Measurements from ENCODE around the gene OMG. TPM values are rescaled to one million over a fixed set of nuclear protein-coding genes. Genes with fewer than 3 reads are reported as not detected.

Gene OMG
- total RNA-seq, 6 experiments from 2014 or later = 0.26 TPM; not detected in 5

GRCh38 chr17:31261601-31262000 is 35.4 kb downstream of the OMG start:
- no peak for TF ChIP-seq CTCF (IDR thresholded peaks at IDR 0.05)
- no peak overlapping the region for H3K4me3 Mint-ChIP-seq

GRCh38 chr17:31260151-31260550 is 36.9 kb downstream of the OMG start:
- DNase-seq = no peak
- peaks cover 6% of the 10 kb centered on the region for H3K4me1 Mint-ChIP-seq (ENCODE audit: low read depth)
- no peaks in the 10 kb centered on the region; the same call in 1 of the 2 replicates for H3K27me3 Mint-ChIP-seq (ENCODE audit: insufficient read depth)
- H3K4me3 Mint-ChIP-seq = no peak overlapping the region
- TF ChIP-seq CTCF (IDR thresholded peaks at IDR 0.05) = no peak
- no peak overlapping the region for H3K27ac Mint-ChIP-seq
- H3K36me3 Mint-ChIP-seq (ENCODE audit: low read depth) = peaks cover 24% of the 10 kb centered on the region
- H3K9me3 Mint-ChIP-seq = no peaks in the 10 kb centered on the region

More at GRCh38 chr17:31261601-31262000, 35.4 kb downstream of the OMG start:
- Mint-ChIP-seq H3K9me3 (no peaks in the 10 kb centered on the region), H3K4me1 (ENCODE audit: low read depth) (peaks cover 11% of the 10 kb centered on the region), H3K27ac (no peak overlapping the region), H3K36me3 (ENCODE audit: low read depth) (peaks cover 33% of the 10 kb centered on the region), H3K27me3 (ENCODE audit: insufficient read depth) (peaks cover 2% of the 10 kb centered on the region)
- DNase-seq = no peak

GRCh38 chr17:31256936-31257335 is 40.1 kb downstream of the OMG start:
- Mint-ChIP-seq H3K36me3 (ENCODE audit: low read depth) (peaks cover 36% of the 10 kb centered on the region), H3K27ac (no peak overlapping the region), H3K4me3 (no peak overlapping the region), H3K9me3 (no peaks in the 10 kb centered on the region), H3K4me1 (ENCODE audit: low read depth) (peaks cover 30% of the 10 kb centered on the region), H3K27me3 (ENCODE audit: insufficient read depth) (no peaks in the 10 kb centered on the region; the same call in 1 of the 2 replicates)
- DNase-seq = no peak
- no peak for TF ChIP-seq CTCF (IDR thresholded peaks at IDR 0.05)

GRCh38 chr17:31254654-31255053 is 42.4 kb downstream of the OMG start:
- DNase-seq = no peak
- no peaks in the 10 kb centered on the region for H3K27me3 Mint-ChIP-seq (ENCODE audit: insufficient read depth)
- peaks cover 27% of the 10 kb centered on the region for H3K36me3 Mint-ChIP-seq (ENCODE audit: low read depth)
- H3K4me1 Mint-ChIP-seq (ENCODE audit: low read depth) = peaks cover 53% of the 10 kb centered on the region
- H3K4me3 Mint-ChIP-seq = no peak overlapping the region; the same call in 1 of the 2 replicates
- H3K9me3 Mint-ChIP-seq = no peaks in the 10 kb centered on the region
- H3K27ac Mint-ChIP-seq = peak overlapping the region; percentile 10
- TF ChIP-seq CTCF (IDR thresholded peaks at IDR 0.05) = no peak

GRCh38 chr17:31252741-31253140 is 44.3 kb downstream of the OMG start:
- peaks cover 71% of the 10 kb centered on the region for H3K4me1 Mint-ChIP-seq (ENCODE audit: low read depth)
- no peak for TF ChIP-seq CTCF (IDR thresholded peaks at IDR 0.05)
- H3K36me3 Mint-ChIP-seq (ENCODE audit: low read depth) = peaks cover 34% of the 10 kb centered on the region
- no peak for DNase-seq
- H3K4me3 Mint-ChIP-seq = no peak overlapping the region
- no peaks in the 10 kb centered on the region for H3K9me3 Mint-ChIP-seq
- H3K27ac Mint-ChIP-seq = no peak overlapping the region
- no peaks in the 10 kb centered on the region for H3K27me3 Mint-ChIP-seq (ENCODE audit: insufficient read depth)

GRCh38 chr17:31251970-31252328 is 45.1 kb downstream of the OMG start:
- H3K4me3 Mint-ChIP-seq = no peak overlapping the region
- H3K4me1 Mint-ChIP-seq (ENCODE audit: low read depth) = peaks cover 78% of the 10 kb centered on the region
- no peak for TF ChIP-seq CTCF (IDR thresholded peaks at IDR 0.05)
- no peaks in the 10 kb centered on the region for H3K27me3 Mint-ChIP-seq (ENCODE audit: insufficient read depth)
- no peaks in the 10 kb centered on the region for H3K9me3 Mint-ChIP-seq
- H3K27ac Mint-ChIP-seq = no peak overlapping the region
- H3K36me3 Mint-ChIP-seq (ENCODE audit: low read depth) = peaks cover 38% of the 10 kb centered on the region
- no peak for DNase-seq

All from HFFc6 (cell line).